Muscle layer of duodenum (tissue), 2 donors: Measurements from ENCODE around the gene CDC5L.

Experiments used
- H3K27ac ChIP-seq: one replicate; pipeline ENCODE4 v1.7.0; 2013; ENCODE audit warnings: mild to moderate bottlenecking, low read length
- H3K27me3 ChIP-seq: one replicate; pipeline ENCODE4 v1.7.0; 2013; ENCODE audit warnings: low read depth, mild to moderate bottlenecking, control low read depth, low read length
- H3K36me3 ChIP-seq, 2 donors: one replicate each; pipeline ENCODE4 v1.7.0; 2013; ENCODE audit warnings: low read length in 2 of 2, control low read depth in 1 of 2, mild to moderate bottlenecking in 1 of 2; ENCODE audit not compliant: insufficient read depth in 2 of 2, control insufficient read depth in 1 of 2
- H3K4me1 ChIP-seq, 2 donors: one replicate each; pipeline ENCODE4 v1.7.0; 2013; ENCODE audit warnings: low read length in 2 of 2, mild to moderate bottlenecking in 2 of 2, control low read depth in 1 of 2, moderate library complexity in 1 of 2; ENCODE audit not compliant: insufficient read depth in 2 of 2, control insufficient read depth in 1 of 2
- H3K4me3 ChIP-seq, 2 donors: one replicate each; pipeline ENCODE4 v1.7.0; 2013; ENCODE audit warnings: low read length in 2 of 2, low read depth in 1 of 2, mild to moderate bottlenecking in 1 of 2
- H3K9me3 ChIP-seq, 2 donors: one replicate each; pipeline ENCODE4 v1.7.0; 2013; ENCODE audit warnings: low read length in 2 of 2, control low read depth in 1 of 2, mild to moderate bottlenecking in 1 of 2; ENCODE audit not compliant: control insufficient read depth in 1 of 2
- donor health status: healthy.

CDC5L gene

DNA sequence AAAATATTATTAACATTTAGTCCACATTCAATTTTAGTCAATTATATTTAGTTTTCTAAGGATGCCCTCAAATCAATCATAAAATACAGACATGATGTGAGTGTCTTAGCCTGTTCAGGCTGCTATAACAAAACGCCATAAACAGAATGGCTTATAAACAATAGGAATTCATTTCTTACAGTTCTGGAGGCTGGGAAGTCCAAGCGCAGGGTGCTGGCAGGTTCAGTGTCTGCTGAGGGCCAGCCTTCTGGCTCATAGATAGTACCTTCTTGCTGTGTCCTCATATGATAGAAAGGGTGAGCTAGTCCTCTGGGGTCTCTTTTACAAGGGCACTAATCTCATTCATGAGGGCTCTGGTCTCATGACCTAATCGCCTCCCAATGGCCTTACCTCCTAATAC lies 10.0 kb upstream of the CDC5L start:
- no peaks in the 10 kb centered on the region for H3K36me3 ChIP-seq
- no peaks in the 10 kb centered on the region for H3K9me3 ChIP-seq
- no peak overlapping the region for H3K4me3 ChIP-seq
- no peaks in the 10 kb centered on the region for H3K4me1 ChIP-seq
- no peak overlapping the region for H3K27ac ChIP-seq
- H3K27me3 ChIP-seq = no peaks in the 10 kb centered on the region

DNA sequence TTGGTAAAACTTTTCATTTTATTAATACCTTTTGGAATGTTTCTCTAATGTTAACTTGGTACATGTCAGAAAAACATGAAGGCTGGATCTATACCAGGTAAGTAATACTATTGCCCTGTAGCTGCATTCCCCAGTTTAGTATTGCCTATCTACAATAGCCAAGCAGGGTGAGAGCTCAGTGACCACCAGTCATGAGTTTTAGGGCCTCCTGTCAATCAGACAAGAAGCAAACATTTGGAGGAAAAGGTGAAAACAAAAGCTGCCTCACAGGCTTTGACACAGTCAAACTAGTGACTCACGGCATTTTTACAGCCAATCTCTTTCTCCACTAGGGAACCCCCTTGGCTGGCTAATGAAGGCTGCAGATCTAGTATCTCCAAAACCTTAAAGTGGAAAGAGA lies 9.5 kb upstream of the CDC5L start:
- Histone ChIP-seq H3K36me3 (no peaks in the 10 kb centered on the region), H3K4me1 (no peaks in the 10 kb centered on the region), H3K9me3 (no peaks in the 10 kb centered on the region), H3K27me3 (no peaks in the 10 kb centered on the region), H3K4me3 (no peak overlapping the region), H3K27ac (no peak overlapping the region)

DNA sequence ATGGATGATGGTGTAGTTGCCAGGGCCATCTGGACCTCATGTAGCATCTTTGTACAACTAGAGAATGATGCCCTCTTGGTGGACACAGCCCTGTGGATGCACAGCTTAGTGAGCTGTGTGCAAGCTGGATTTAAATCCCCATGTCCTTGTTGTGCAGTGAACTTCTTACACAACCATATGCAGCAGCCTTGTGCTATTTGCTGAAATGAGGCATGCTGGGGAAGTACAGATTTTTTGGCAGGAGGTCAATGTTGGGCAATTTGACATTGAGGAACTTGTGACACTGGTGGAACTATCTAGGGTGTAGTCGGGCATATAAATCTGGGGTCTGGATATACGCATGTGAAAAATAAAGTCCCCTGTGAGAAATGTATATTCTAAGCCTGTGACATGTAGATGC lies 5.8 kb upstream of the CDC5L start:
- Histone ChIP-seq H3K27me3 (no peaks in the 10 kb centered on the region), H3K4me3 (no peak overlapping the region), H3K4me1 (peaks cover 0 to 3% of the 10 kb centered on the region in 2 donors), H3K36me3 (no peaks in the 10 kb centered on the region), H3K9me3 (no peaks in the 10 kb centered on the region), H3K27ac (no peak overlapping the region)

DNA sequence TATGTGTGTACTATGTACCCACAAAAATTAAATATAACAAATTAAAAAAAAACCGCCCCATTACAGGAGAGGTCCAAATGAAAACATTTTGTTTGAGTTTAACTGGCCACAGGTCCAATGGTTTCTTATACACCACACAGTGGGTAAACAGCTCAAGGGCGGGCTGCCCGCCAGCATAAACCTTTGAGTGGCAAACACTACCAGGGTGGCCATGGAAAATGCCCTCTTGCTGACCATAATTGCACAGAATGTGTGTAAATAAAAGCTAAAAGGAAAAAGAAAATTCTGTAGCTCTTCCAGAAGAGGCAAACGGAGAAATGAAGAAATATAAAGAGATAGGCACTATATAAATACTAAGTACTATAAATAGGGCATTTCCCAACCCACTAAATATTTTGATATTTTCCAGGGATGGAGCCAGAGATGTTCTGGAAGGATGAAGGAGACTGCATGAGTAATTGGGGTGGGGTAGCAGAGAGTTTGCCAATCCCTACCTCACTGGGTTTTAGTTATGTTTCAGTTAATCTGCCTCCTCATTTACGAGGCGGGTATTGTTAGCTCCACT lies 1.1 kb upstream of the CDC5L start:
- peak overlapping the region; percentile 85 to 89 for H3K4me3 ChIP-seq
- peak overlapping the region; percentile 96 for H3K27ac ChIP-seq

DNA sequence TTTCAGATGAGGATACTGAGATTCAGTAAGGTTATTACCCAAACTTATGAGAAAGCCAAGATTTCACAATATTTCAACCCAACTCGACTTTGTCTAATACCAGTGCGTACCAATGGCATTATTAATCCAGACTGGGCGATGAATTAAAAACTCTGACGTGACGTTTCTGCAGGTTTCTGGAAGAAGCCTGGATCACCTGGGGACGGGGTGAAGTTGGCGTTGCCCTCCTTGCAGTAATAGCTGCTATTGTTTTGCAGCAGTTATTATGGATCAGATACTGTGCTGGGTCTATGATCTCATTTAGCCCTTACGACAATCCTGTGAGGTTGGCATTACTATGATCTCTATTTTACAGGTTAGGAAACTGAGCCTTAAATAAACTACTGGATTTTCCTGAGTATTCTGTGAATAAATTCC lies 569 bp upstream of the CDC5L start:
- H3K27me3 ChIP-seq = no peaks in the 10 kb centered on the region
- H3K4me3 ChIP-seq = peak overlapping the region; percentile 85 to 89
- H3K36me3 ChIP-seq = peaks cover 9 to 15% of the 10 kb centered on the region in 2 donors
- peak overlapping the region; percentile 96 for H3K27ac ChIP-seq
- H3K9me3 ChIP-seq = no peaks in the 10 kb centered on the region
- peaks cover 7 to 24% of the 10 kb centered on the region in 2 donors for H3K4me1 ChIP-seq

More for the DNA sequence above, 1.1 kb upstream of the CDC5L start:
- Histone ChIP-seq H3K9me3 (no peaks in the 10 kb centered on the region), H3K27me3 (no peaks in the 10 kb centered on the region), H3K4me1 (peaks cover 7 to 24% of the 10 kb centered on the region in 2 donors), H3K36me3 (peaks cover 6 to 11% of the 10 kb centered on the region in 2 donors)

DNA sequence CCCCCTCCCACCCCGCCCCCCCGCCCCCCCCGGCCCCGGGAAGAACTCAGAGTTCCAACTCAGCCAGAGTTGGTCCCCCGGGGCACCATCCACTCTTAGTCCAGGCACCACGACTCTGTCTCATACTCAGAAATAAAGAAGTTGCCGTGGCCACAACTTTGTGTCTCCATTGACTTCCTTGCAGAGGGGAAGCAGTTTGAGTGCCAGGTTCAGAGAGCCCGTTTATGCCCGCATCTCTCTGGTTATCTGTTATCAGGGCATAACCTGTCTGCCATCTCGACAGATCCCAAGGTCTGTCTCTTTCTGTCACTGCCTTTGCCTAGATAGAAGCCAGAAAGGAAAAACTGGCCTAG lies 605 bp downstream of the CDC5L start:
- H3K27ac ChIP-seq = peak overlapping the region; percentile 73
- peaks cover 15 to 17% of the 10 kb centered on the region in 2 donors for H3K36me3 ChIP-seq
- peak overlapping the region; percentile 85 to 89 for H3K4me3 ChIP-seq

DNA sequence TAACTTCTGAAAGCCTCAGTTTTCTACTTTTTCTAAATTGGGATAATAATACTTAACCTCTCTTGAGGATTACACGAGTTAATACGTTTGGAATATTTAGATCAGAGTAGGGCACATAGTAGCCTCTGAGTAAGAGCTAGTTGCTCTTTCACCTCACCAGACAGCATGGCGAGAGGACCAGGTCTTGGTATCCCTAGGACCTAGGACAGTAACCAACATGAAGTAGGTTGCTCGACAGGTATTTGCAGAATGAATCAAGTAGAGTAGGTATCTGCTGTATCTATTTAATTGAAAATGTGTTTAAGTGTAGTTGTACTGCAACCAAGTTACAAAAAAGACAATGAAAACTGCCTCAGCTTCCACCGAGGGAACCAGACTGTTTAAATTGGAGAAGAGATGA lies 1.4 kb downstream of the CDC5L start:
- Histone ChIP-seq H3K4me1 (peaks cover 7 to 24% of the 10 kb centered on the region in 2 donors), H3K27ac (no peak overlapping the region), H3K36me3 (peaks cover 22 to 24% of the 10 kb centered on the region in 2 donors), H3K4me3 (peak overlapping the region; percentile 85 to 89), H3K27me3 (no peaks in the 10 kb centered on the region), H3K9me3 (no peaks in the 10 kb centered on the region)

More for the DNA sequence above, 605 bp downstream of the CDC5L start:
- Histone ChIP-seq H3K9me3 (no peaks in the 10 kb centered on the region), H3K27me3 (no peaks in the 10 kb centered on the region), H3K4me1 (peaks cover 7 to 24% of the 10 kb centered on the region in 2 donors)

DNA sequence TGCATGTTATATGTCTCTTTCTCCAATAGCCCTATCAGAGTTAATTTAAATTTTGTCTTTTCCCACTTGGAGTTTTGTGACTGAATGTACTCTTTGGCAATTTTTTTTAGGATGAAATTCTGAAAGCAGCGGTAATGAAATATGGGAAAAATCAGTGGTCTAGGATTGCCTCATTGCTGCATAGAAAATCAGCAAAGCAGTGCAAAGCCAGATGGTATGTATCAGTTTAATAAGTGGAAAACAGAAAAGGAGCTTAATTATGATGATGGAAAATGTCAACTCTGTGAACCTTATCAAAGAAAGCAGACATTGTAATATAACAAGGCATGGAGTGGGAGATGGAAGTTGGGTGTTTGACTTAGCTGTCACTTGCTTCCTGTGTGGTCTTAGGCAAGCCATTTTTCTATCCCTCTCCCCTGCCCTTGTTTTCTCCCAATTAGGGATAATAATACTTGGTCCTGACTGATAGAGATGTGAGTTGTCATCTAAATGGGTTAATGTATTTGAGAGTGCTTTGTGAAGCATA lies 2.7 kb downstream of the CDC5L start:
- Histone ChIP-seq H3K4me1 (peaks cover 7 to 24% of the 10 kb centered on the region in 2 donors), H3K9me3 (no peaks in the 10 kb centered on the region), H3K36me3 (peaks cover 32 to 36% of the 10 kb centered on the region in 2 donors), H3K4me3 (no peak overlapping the region), H3K27ac (no peak overlapping the region), H3K27me3 (no peaks in the 10 kb centered on the region)

DNA sequence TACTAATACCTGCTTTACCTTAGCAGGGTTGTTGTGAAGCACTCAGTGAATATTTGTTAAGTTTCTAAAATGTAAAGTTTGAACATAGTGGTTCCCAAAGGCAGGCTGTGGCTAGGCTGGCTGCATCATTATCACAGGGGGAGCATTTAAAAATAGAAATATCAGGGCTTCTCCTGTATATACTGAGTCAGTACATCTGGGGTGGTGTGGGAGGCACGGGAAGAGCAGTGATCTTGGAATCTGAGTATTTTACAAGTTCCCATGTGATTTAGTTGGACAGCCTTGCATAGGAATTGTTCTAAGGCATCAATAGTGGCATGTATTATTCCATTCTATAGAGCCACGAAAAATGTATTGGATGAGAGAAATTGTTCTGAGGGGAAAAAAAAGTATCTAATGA lies 8.0 kb downstream of the CDC5L start:
- Histone ChIP-seq H3K36me3 (peaks cover 47 to 67% of the 10 kb centered on the region in 2 donors), H3K9me3 (no peaks in the 10 kb centered on the region), H3K27ac (no peak overlapping the region), H3K4me3 (no peak overlapping the region), H3K4me1 (no peaks in the 10 kb centered on the region), H3K27me3 (no peaks in the 10 kb centered on the region)

DNA sequence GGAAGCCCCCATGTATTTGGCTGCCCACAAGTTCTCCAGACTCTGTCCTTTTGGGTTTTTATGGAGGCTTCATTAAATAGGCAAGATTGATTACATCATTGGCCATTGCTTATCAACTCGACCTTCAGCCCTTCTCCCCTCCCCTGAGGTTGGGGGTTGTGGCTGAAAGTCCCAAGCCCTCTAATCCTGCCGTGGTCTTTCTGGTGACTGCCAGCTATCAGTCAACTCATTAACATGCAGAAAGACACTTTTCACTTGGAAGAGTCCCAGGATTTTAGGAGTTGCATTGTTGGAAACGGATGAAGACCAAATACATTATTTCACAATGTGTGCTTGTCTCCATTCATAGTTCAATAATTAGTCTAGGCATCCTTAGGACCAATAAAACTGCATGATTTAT lies 9.5 kb downstream of the CDC5L start:
- no peaks in the 10 kb centered on the region for H3K27me3 ChIP-seq
- no peak overlapping the region for H3K27ac ChIP-seq
- H3K4me1 ChIP-seq = no peaks in the 10 kb centered on the region
- peaks cover 44 to 63% of the 10 kb centered on the region in 2 donors for H3K36me3 ChIP-seq
- H3K4me3 ChIP-seq = no peak overlapping the region
- H3K9me3 ChIP-seq = no peaks in the 10 kb centered on the region

DNA sequence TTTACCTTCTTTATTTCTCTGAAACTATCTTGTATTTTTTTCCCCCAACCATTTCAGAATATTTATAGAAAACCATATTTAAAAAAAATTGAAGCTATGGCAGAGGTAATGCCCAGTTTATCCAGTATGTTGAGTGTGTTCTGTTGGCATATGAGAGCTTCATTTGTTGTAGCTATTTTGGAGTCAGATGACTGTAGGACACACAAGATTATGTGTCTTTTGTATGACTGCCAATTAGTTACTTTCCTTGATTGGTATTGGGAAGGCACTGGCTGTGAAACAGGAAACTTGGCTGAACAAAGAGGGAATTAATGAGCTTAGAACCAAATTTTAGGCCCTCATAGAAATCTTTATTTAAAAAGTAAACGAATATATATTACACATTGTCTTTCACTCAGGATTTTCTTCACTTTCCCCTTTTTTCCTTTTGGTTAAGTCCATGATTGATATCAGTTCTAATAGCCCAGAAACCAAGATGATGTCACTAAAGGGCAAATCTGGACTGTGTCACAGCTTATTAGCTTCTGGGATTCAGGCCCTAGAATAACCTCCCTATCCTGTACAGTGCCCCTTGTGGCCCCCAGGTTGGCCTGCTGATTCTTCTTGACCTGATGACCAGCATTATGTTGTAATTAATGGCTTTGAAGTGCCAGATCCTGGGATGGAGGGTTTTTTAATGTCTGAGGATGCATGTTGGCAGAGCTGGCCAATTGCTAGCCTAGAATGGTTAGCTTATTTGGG lies 10.1 kb downstream of the CDC5L start:
- Histone ChIP-seq H3K36me3 (peaks cover 44 to 59% of the 10 kb centered on the region in 2 donors), H3K4me1 (no peaks in the 10 kb centered on the region), H3K4me3 (no peak overlapping the region), H3K9me3 (no peaks in the 10 kb centered on the region), H3K27me3 (no peaks in the 10 kb centered on the region), H3K27ac (no peak overlapping the region)
